ENCODE data around the gene FBXO45. TPM values are rescaled to one million over a fixed set of nuclear protein-coding genes. Genes with fewer than 3 reads are reported as not detected.

The FBXO45 gene
- total and polyA plus RNA-seq, 9 of the 15 experiments (the other 6 are each of a cell fraction or from before 2014, with no cell fraction given) = 15.2 to 52.8 (median 37.0) TPM

- peak; percentile 72; the same call in 1 of the 2 replicates for TF ChIP-seq AFF4 (CRISPR knock-in tag; IDR thresholded peaks at IDR 0.05)
- no peak for TF ChIP-seq ZNF561 (CRISPR knock-in tag; conservative IDR thresholded peaks at IDR 0.05)
- no peak for TF ChIP-seq ZNF551 (CRISPR knock-in tag; IDR thresholded peaks at IDR 0.05)
- TF ChIP-seq TAF1 (IDR thresholded peaks at IDR 0.05; ENCODE audit: control insufficient read depth, extremely low read depth, insufficient read depth, low read length, severe bottlenecking) = peak; percentile 74
- TF ChIP-seq ZNF444 (CRISPR knock-in tag; IDR thresholded peaks at IDR 0.05) = no peak
- TF ChIP-seq KDM5B (IDR thresholded peaks at IDR 0.05; ENCODE audit: insufficient replicate concordance, low read depth, low read length) = peak; percentile 52
Observed at GRCh38 chr3:196528639-196529233, 39.7 kb upstream of the FBXO45 start (continued).

DNA sequence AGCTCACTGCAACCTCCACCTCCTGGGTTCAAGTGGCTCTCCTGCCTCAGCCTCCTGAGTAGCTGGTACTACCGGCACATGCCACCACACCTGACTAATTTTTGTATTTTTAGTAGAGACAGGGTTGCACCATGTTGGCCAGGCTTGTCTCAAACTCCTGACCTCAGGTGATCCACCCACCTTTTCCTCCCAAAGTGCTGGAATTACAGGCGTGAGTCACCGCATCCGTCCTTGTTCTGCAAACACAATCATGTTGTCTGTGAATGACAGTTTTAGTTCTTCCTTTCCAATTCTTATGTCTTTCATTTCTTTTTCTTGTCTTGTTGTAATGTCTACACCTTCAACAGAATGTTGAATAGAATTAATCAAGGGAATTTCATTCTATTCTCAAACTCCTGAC, 37.0 kb upstream of the FBXO45 start:
- Histone ChIP-seq H3K79me2 (ENCODE audit: control insufficient read depth, insufficient read depth, low read length) (no peaks in the 10 kb centered on the region), H3K9me3 (replicated peaks; ENCODE audit: control insufficient read depth, insufficient read depth, low read depth, low read length) (0 out of 2 replicates have a peak, but pooled peaks cover 3% of the 10 kb centered on the region), H3K27ac (ENCODE audit: extremely low read depth, low read depth, low read length) (no peak overlapping the region), H3K4me3 (no peak overlapping the region), H3K9me1 (ENCODE audit: control insufficient read depth, insufficient read depth, low read length) (no peaks in the 10 kb centered on the region), H2AFZ (ENCODE audit: low read depth, low read length) (no peak overlapping the region), H3K9ac (ENCODE audit: insufficient read depth in 1 of 2, low read depth in 2 of 2, low read length in 2 of 2) (no peak overlapping the region), H3K4me2 (ENCODE audit: insufficient read depth, low read length) (no peak overlapping the region), H3K36me3 (ENCODE audit: control insufficient read depth, insufficient read depth, low read length) (no peaks in the 10 kb centered on the region), H4K20me1 (replicated peaks; ENCODE audit: control insufficient read depth, insufficient read depth, low read length) (no peaks in the 10 kb centered on the region), H3K4me1 (replicated peaks in 1 of 2; ENCODE audit: control insufficient read depth in 2 of 2, insufficient read depth in 2 of 2, low read length in 2 of 2) (peaks cover 8 to 26% of the 10 kb centered on the region in 2 experiments; a peak in 4 of 5 replicates), H3K27me3 (ENCODE audit: control insufficient read depth in 2 of 2, insufficient read depth in 2 of 2, low read length in 2 of 2) (no peaks in the 10 kb centered on the region)
- DNase-seq (ENCODE audit: extremely low read depth in 1 of 4, low spot score in 3 of 4) = no peak
- ChIA-PET POLR2A (no interaction called here), CTCF (ENCODE audit: low intra/inter-chr PET ratio) (no interaction called here)
- no TSS peak for BruUV-seq (replicated peaks)
- no peak for FAIRE-seq
- 87% methylated on average over 4 of the region's 4 CpGs for WGBS (ENCODE audit: insufficient coverage, low coverage, missing lambda C conversion rate)
- in situ Hi-C loops (cut with MboI) (loop anchor here (5.0 to 10.0 kb wide), 2 partner anchors 151 to 653 kb away; no protein-coding TSS in a partner anchor), intact Hi-C loops (cut with micrococcal nuclease) (no loop called here)
- TF ChIP-seq NFIC (IDR thresholded peaks at IDR 0.05) = no peak
- TF ChIP-seq EGR1 (conservative IDR thresholded peaks at IDR 0.05) = peak; percentile 52; the same call in 1 of the 2 replicates
- TF ChIP-seq ZNF644 (tag; IDR thresholded peaks at IDR 0.05; ENCODE audit: low read depth) = no peak
- no peak for ATAC-seq
